Fibroblast of skin of right quadriceps (primary cell): Measurements from ENCODE around the gene KATNB1.
A peak's percentile ranks its signal among the peaks of the same experiment; 100 is the strongest.
"Not testable (repeated sequence)": the region's sequence is repeated elsewhere in the genome, so short reads cannot be mapped to it uniquely, and the experiment has no call there.

Experiments used
- DNase-seq: peaks from one replicate; pipeline ENCODE4 v3.0.0-alpha.2; 2013

The KATNB1 gene

GRCh38 chr16:57781349-57781740, 45.8 kb downstream of the KATNB1 start:
- DNase-seq: no peak

GRCh38 chr16:57781741-57782606, 46.4 kb downstream of the KATNB1 start:
- no peak for DNase-seq

GRCh38 chr16:57782607-57783055, 47.1 kb downstream of the KATNB1 start:
- not testable (repeated sequence) for DNase-seq

- DNase-seq: no peak
These were observed 47.5 kb downstream of the KATNB1 start for GRCh38 chr16:57783116-57783515.

GRCh38 chr16:57783883-57784282, 48.3 kb downstream of the KATNB1 start:
- no peak for DNase-seq

GRCh38 chr16:57784334-57784733, 48.8 kb downstream of the KATNB1 start:
- no peak for DNase-seq

GRCh38 chr16:57785385-57785784, 49.8 kb downstream of the KATNB1 start:
- no peak for DNase-seq

- no peak for DNase-seq
These were observed 50.4 kb downstream of the KATNB1 start for GRCh38 chr16:57785924-57786323.

GRCh38 chr16:57786632-57787518, 51.3 kb downstream of the KATNB1 start:
- DNase-seq: no peak

GRCh38 chr16:57787519-57787905, 51.9 kb downstream of the KATNB1 start:
- DNase-seq: no peak

- DNase-seq: no peak
These were observed 52.8 kb downstream of the KATNB1 start for GRCh38 chr16:57788252-57788841.

- DNase-seq: no peak
These were observed 53.4 kb downstream of the KATNB1 start for GRCh38 chr16:57788951-57789350.

- no peak for DNase-seq
These were observed 55.8 kb downstream of the KATNB1 start for GRCh38 chr16:57791195-57791892.

- no peak for DNase-seq
These were observed 56.4 kb downstream of the KATNB1 start for GRCh38 chr16:57791893-57792461.

- no peak for DNase-seq
These were observed 59.4 kb downstream of the KATNB1 start for GRCh38 chr16:57794849-57795430.

- DNase-seq: peak; percentile 56
These were observed 59.9 kb downstream of the KATNB1 start for GRCh38 chr16:57795431-57795878.

- DNase-seq: not testable (repeated sequence)
These were observed 60.4 kb downstream of the KATNB1 start for GRCh38 chr16:57796014-57796413.

GRCh38 chr16:57797216-57797525, 61.6 kb downstream of the KATNB1 start:
- DNase-seq: no peak

GRCh38 chr16:57797526-57798266, 62.1 kb downstream of the KATNB1 start:
- no peak for DNase-seq

- no peak for DNase-seq
These were observed 62.8 kb downstream of the KATNB1 start for GRCh38 chr16:57798267-57798810.
